ENCODE results near the gene DMTF1. TPM values are rescaled to one million over a fixed set of nuclear protein-coding genes. Genes with fewer than 3 reads are reported as not detected.

The DMTF1 gene
- total RNA-seq, 2 donors from 2014 or later: 129 to 152 TPM

DNA sequence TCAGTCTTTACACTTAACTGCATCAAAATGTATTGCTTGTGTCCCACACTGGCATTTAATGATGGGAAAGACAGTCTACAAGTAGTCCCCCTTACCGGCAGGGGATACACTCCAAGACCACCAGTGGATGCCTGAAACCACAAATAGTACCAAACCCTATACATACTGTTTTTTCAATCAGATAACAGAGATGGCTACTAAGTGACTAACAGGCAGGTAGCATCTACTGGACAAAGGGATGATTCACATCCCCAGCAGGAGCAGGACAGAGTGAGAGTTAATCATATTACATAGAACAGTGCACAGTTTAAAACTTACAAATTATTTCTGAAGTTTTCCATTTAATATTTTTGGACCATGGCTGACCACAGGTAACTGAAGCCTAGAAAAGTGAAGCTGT lies 54.1 kb downstream of the DMTF1 start:
- H3K9me3 ChIP-seq (ENCODE audit: control insufficient read depth, low read length): peaks cover 81% of the 10 kb centered on the region
- Mint-ChIP-seq H3K36me3 (ENCODE audit: low read depth) (peaks cover 72% of the 10 kb centered on the region), H3K9me3 (peaks cover 51% of the 10 kb centered on the region), H3K4me3 (no peak overlapping the region), H3K4me1 (no peaks in the 10 kb centered on the region), H3K27ac (no peak overlapping the region), H3K27me3 (ENCODE audit: insufficient read depth) (no peaks in the 10 kb centered on the region)
- no peak overlapping the region for H3K4me3 ChIP-seq (ENCODE audit: low read length)
- TF ChIP-seq CTCF (conservative IDR thresholded peaks at IDR 0.05): no peak
- no peak overlapping the region for H3K9ac ChIP-seq (ENCODE audit: extremely low read depth, low read length, poor library complexity, severe bottlenecking)
- no peak overlapping the region for H3K27ac ChIP-seq (ENCODE audit: low read depth, low read length)
- H3K36me3 ChIP-seq (ENCODE audit: control insufficient read depth, insufficient read depth, low read length): peaks cover 43% of the 10 kb centered on the region
- 89% methylated on average over 1 of the region's 1 CpG; no CpG with 5 or more reads in 1 of the 2 experiments for WGBS, 2 experiments (ENCODE audit: insufficient coverage in 1 of 2, insufficient read length in 1 of 2)
- no peaks in the 10 kb centered on the region for H3K27me3 ChIP-seq (ENCODE audit: control insufficient read depth, insufficient read depth, low read length, poor library complexity, severe bottlenecking)
- no peak for DNase-seq
- no peaks in the 10 kb centered on the region for H3K4me1 ChIP-seq (ENCODE audit: control insufficient read depth, insufficient read depth, low read length)

- peaks cover 36% of the 10 kb centered on the region for H3K9me3 Mint-ChIP-seq
- no peak for DNase-seq
- Histone ChIP-seq H3K27ac (ENCODE audit: low read depth, low read length) (no peak overlapping the region), H3K4me1 (ENCODE audit: control insufficient read depth, insufficient read depth, low read length) (no peaks in the 10 kb centered on the region), H3K9me3 (ENCODE audit: control insufficient read depth, low read length) (peaks cover 60% of the 10 kb centered on the region), H3K36me3 (ENCODE audit: control insufficient read depth, insufficient read depth, low read length) (peaks cover 34% of the 10 kb centered on the region), H3K9ac (ENCODE audit: extremely low read depth, low read length, poor library complexity, severe bottlenecking) (no peak overlapping the region), H3K4me3 (ENCODE audit: low read length) (no peak overlapping the region), H3K27me3 (ENCODE audit: control insufficient read depth, insufficient read depth, low read length, poor library complexity, severe bottlenecking) (no peaks in the 10 kb centered on the region)
- peaks cover 61% of the 10 kb centered on the region for H3K36me3 Mint-ChIP-seq (ENCODE audit: low read depth)
- no peak for TF ChIP-seq CTCF (conservative IDR thresholded peaks at IDR 0.05)
- H3K4me1 Mint-ChIP-seq: peaks cover 8% of the 10 kb centered on the region
- H3K4me3 Mint-ChIP-seq: no peak overlapping the region
- 94% methylated on average over 18 of the region's 18 CpGs for WGBS, 2 experiments (ENCODE audit: insufficient coverage in 1 of 2, insufficient read length in 1 of 2)
- H3K27me3 Mint-ChIP-seq (ENCODE audit: insufficient read depth): no peaks in the 10 kb centered on the region
- H3K27ac Mint-ChIP-seq: no peak overlapping the region
Observed at GRCh38 chr7:87209295-87209924, 57.2 kb downstream of the DMTF1 start.

GRCh38 chr7:87210506-87210905 lies 58.3 kb downstream of the DMTF1 start:
- no peaks in the 10 kb centered on the region for H3K27me3 Mint-ChIP-seq (ENCODE audit: insufficient read depth)
- peaks cover 55% of the 10 kb centered on the region for H3K36me3 Mint-ChIP-seq (ENCODE audit: low read depth)
- peaks cover 11% of the 10 kb centered on the region for H3K4me1 Mint-ChIP-seq
- H3K27me3 ChIP-seq (ENCODE audit: control insufficient read depth, insufficient read depth, low read length, poor library complexity, severe bottlenecking): no peaks in the 10 kb centered on the region
- no peak for TF ChIP-seq CTCF (conservative IDR thresholded peaks at IDR 0.05)
- H3K27ac ChIP-seq (ENCODE audit: low read depth, low read length): no peak overlapping the region
- no peak overlapping the region for H3K4me3 Mint-ChIP-seq
- no peak for DNase-seq
- H3K9me3 ChIP-seq (ENCODE audit: control insufficient read depth, low read length): peaks cover 49% of the 10 kb centered on the region
- H3K9me3 Mint-ChIP-seq: peaks cover 25% of the 10 kb centered on the region
- peaks cover 28% of the 10 kb centered on the region for H3K36me3 ChIP-seq (ENCODE audit: control insufficient read depth, insufficient read depth, low read length)
- no peak overlapping the region for H3K9ac ChIP-seq (ENCODE audit: extremely low read depth, low read length, poor library complexity, severe bottlenecking)
- WGBS, 2 experiments (ENCODE audit: insufficient coverage in 1 of 2, insufficient read length in 1 of 2): 92 to 100% methylated on average over 3 of the region's 3 CpGs
- H3K27ac Mint-ChIP-seq: no peak overlapping the region
- H3K4me3 ChIP-seq (ENCODE audit: low read length): no peak overlapping the region
- H3K4me1 ChIP-seq (ENCODE audit: control insufficient read depth, insufficient read depth, low read length): no peaks in the 10 kb centered on the region

Measured in endodermal cell (in vitro differentiated cells).